Inflammatory macrophage treated with lipopolysaccharide for 4 hours (primary cell): ENCODE results near the gene TFAP2C.

Source experiments
- DNase-seq: peaks from one replicate; pipeline ENCODE4 v3.0.0-alpha.2; 2020

The TFAP2C gene

GRCh38 chr20:56628873-56629463 is at the start of gene TFAP2C:
TSS of gene TFAP2C (plus strand) at chr20:56629306. CDS start at chr20:56629545, 239 bp downstream.
- peak; percentile 11 for DNase-seq

DNA sequence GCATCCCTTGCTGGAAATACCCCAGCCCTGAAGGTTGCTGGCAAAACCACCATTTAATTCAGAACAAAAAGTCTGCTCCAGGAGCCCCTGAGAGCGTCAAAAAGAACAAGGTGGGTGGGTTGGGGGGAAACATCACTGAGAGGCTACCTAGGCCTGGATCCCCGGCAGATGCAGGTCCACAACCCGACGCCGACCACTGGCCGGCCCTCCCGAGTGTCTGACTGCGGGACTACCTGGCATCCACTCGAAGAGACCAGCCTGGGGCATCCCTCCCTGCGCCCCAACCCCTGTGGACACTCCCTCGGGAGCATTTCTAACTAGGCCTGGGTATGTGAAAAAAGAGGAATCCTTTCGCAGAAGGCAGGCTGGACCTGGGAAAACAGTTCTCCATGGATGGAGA is 48.9 kb upstream of the TFAP2C start:
- DNase-seq = no peak

- no peak for DNase-seq
These were observed 47.4 kb upstream of the TFAP2C start for GRCh38 chr20:56581701-56582100.

GRCh38 chr20:56582542-56582941 is 46.6 kb upstream of the TFAP2C start:
- peak; percentile 57 for DNase-seq

- no peak for DNase-seq
These were observed 44.2 kb upstream of the TFAP2C start for GRCh38 chr20:56584916-56585315.

DNA sequence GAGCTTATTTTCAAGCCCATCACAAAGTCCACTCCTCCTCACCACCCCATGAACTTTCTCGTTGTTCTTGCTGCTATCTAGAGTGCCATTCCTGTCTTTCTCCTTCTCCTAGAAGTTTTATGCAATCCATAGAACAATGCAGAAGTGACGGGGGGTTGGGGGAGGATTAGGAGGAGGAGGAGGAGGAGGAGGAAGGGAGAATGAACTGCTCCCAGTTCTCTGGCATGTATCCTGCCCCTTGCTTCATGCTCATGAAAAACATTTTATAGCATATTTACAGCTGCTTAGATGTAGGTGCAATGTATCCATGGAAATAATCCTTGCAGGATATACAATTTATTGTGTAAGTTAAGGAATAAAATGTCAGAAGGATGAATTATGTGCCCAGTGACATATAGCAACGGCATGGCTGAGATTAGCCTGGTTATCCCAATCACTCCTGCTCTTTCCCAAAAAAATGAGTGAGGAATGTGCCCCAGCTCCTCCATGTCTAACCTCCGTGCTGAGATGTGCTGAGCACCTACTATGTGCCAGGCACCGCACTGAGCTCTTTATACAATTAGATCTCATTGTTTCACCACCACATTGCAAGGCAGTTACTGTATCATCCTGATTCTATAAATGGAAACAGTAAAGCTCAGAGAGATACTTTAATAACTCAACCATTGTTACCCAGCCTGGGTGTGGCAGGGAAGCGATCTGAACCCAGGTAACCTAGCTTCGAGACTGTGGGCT is 41.6 kb upstream of the TFAP2C start:
- DNase-seq = no peak

DNA sequence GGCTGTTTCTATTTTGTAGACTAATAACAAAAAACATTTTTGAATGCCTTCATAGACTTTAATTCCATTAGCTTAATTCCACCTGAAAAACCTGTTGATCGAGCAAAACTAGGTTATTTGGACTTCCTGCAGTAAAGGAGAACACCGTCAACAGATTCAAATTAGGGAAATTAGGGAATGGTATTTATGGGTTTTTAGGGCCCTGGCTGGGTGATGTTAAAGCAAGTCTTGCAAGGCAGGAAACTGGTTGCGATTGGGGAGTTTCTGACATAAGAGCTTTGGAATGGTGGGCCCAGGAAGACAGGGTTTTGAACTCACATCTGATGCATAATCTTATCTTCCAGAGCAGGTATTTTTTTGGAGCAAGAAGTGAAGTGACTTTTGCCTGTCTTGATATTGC is 40.1 kb upstream of the TFAP2C start:
- DNase-seq = no peak

DNA sequence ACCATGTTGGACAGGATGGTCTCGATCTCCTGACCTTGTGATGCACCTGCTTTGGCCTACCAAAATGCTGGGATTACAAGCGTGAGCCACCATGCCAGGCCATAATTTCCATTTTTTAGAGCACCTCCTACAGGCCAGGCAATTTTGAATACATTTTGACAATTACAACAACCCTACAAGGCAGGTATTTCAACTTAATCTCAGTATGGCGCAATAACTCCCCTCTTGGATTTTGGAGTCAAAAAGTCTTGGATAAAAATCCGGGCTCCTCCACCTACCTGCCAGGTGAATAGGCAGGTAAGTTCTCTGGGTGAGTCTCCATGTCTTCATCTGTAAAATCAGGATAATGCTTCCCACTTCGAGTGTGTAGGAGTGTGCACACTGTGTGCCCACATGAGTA is 39.5 kb upstream of the TFAP2C start:
- no peak for DNase-seq

DNA sequence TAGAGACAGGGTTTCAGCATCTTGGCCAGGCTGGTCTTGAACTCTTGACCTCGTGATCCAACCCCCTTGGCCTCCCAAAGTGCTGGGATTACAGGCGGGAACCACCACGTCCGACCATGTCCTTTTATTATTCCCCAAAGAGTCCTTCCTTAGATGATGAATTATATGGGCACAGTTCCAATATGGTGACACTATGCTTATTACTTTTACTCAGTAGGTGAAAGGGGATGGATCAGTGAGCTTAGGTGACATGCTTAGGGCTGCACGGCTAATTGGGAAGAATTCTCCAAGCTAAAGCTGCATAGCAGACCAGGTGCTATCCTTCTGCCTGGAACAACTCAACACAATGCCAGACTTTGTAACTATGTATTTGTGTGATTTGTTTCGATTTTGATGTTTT is 38.2 kb upstream of the TFAP2C start:
- no peak for DNase-seq

DNA sequence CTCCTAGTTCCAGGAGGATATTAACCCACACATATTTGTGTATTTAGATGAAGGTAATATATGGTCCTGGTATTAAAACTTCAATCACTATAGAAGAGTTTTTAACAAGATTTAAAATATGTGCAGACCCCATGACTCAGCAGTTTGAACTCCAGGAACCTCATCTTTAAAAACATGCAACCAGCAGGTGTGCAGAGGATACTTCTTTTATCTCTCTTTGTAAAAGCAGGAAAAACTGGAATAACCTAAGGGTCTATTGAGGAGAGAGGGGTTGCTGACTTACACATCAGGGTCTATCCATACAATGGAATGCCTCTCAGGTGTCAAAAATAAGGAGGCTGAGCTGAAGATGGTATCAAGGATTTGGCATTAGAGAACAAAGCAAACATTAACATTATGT is 36.9 kb upstream of the TFAP2C start:
- DNase-seq = no peak

- no peak for DNase-seq
These were observed 36.3 kb upstream of the TFAP2C start for GRCh38 chr20:56592817-56593216.

DNA sequence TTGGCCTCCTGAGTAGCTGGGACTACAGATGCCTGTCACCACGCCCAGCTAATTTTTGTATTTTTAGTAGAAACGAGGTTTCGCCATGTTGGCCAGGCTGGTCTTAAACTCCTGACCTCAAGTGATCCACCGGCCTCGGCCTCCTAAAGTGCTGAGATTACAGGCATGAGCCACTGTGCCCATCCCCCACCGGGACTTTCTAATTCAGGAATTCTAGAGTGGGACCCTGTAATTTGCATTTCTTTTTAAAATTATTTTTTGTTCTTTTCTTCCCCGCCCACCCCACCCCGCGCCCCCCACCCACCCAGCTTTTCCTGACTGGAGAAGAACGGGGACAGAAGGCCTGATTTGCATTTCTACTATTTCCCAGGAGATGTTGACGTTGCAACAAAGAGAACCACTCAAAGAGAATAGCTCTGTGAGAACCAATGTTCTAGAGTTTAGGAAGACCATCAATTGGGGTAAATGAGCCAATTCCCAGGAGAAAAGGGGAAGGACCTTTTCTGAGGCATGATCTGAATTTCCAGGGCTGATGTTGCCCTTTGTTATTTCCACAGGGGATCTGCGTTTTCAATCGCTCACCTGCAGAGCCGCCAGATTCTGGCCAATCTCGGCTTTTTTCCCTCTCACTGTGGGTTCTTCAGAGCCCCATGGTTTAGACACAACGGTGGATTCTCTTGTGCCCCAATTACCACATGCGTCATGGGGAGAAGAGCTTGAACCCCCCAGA is 33.2 kb upstream of the TFAP2C start:
- no peak for DNase-seq

DNA sequence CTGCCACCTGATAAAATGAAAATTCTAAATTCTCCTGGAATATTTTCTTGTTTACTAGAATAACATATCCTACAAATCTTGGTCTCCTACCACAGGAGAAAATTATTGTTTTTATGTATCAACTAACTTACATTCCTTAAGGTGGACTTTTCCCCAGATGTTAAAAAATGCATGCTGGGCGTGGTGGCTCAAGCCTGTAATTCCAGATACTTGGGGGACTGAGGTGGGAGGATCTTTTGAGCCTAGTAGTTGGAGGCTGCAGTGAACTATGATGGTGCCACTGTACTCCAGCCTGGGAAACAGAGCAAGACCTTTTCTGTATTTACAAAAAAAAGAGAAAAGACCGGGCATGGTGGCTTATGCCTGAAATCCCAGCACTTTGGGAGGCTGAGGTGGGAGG is 27.9 kb upstream of the TFAP2C start:
- no peak for DNase-seq

DNA sequence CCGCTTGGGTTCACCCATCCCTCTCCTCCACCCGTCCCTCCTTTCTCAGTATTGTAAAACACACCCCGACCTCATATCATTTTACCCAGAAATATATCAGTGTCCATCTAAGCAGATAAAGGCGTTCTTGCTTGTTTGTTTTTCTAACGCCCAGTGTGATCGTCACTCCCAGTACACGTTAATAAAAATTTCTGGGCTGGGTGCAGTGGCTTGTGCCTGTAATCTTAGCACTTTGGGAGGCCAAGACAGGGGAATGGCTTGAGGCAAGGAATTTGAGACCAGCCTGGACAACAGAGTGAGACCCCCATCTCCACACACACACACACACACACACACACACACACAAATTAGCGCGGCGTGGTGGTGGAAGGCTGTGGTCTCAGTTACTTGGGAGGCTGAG is 24.4 kb upstream of the TFAP2C start:
- no peak for DNase-seq

DNA sequence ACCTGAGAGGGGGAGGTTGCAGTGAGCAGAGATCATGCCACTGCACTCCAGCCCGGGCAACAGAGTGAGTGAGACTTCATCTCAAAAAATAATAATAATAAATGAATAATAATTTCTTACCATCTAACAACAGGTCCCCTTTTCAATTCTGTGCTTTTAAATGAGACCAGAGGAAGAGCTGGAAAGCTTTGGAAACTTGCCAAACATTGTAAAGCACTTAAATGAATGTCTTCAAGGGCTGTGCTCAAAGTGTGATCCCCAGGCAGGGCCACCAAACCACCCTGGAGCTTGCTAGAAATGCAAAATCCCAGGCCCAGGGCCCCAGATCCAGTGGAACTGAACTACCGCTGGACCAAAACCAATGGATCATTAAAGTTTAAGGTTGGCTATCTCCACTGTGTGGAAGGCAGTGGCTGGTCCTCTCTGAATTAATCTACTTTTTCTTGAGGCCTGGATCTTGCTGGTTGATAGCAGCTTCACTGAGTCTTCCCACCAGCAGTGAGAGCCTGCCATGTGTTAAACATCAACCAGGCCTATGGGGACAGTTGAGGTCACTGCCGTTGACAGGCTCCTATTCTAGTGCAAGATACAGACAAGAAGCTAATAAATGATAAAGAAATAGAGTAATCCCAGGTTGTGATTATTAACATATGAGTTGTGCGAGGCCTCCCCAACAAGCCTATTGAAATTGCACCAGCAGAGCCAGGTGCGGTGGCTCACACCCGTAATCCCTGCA is 23.7 kb upstream of the TFAP2C start:
- no peak for DNase-seq

- no peak for DNase-seq
These were observed 22.7 kb upstream of the TFAP2C start for GRCh38 chr20:56606174-56606945.

- no peak for DNase-seq
These were observed 21.9 kb upstream of the TFAP2C start for GRCh38 chr20:56607061-56607704.

GRCh38 chr20:56608376-56608775 is 20.7 kb upstream of the TFAP2C start:
- DNase-seq = no peak

DNA sequence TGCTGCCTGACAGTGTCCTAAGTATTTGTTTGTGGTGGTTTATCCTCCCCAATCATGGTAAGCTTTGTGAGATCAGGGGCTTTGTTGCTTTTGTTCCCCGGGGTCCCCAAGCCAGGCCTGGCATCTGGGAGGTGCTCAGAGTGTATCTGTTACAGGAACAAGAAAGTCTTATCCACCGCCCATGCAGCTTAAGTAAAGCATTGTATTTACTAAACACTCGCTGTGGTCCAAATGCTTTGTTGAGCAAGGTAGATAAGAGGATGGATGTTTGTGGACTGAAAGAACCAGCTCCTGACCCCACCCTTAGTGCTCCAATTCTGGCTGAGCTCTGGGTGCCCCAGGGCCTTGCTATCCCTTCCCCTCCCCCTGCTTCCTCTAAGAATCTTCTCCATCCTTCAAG is 19.8 kb upstream of the TFAP2C start:
- DNase-seq = no peak

DNA sequence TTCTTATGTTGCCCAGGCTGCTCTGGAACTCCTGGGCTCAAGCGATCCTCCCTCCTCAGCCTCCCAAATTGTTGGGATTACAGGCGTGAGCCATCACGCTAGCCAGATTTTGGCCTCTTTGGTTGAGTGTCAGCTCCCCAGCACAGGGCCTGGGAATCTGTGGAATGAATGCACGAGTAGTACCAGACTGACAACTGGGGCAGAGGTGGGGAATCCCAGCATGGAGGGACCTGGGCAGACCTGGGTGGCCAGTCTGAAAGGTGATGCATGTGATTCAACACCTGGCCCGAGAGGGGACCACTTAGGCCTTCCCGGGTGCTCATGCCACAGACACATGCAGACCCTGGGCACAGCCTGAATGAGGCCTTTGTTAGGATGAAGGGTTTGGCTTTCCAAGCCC is 19.0 kb upstream of the TFAP2C start:
- no peak for DNase-seq

DNA sequence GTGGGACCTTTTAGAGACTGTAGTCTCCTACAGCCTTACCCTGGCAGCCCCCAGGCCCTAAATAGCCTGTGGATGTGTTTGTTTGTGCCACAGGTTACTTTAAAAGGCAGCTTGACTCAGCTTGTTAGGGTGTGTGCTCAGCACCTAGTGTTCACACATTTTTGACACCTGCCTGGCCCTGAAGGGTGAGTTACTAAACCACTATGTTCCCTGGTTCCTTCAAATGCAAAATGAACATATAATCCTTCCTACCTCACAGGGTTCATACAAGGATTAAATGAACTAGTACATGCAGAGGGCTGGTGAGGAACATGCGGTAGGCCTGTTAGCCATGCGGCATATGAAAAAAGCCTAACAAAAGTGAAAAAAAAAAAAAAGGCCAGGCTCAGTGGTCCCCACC is 14.9 kb upstream of the TFAP2C start:
- DNase-seq = no peak

DNA sequence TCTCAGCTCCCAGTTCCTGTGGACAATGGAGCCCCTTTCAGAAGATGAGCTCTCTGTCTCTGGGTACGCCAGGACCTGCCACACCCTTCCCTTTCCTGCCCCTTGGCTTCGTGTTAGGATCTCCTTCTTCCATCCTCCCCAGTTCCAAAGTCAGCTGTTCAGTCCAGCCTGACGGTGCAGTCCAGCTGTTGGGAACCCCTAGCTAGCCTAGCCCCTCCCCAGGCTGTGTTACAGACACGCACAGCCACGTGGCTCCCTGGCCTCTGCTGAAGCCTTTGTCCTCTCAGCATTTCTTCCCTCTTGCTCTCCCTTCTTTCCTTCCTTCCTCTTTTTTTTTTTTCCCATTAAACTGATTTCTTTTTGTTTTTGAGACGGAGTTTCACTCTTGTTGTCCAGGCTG is 12.4 kb upstream of the TFAP2C start:
- DNase-seq = no peak
